Astrocyte (in vitro differentiated cells and primary cell): ENCODE results near the gene SNX8.

Experiments used
- CTCF ChIP-seq: IDR thresholded peaks from 2 replicates; pipeline ENCODE4 v1.5.1; 2011; ENCODE audit warnings: low read depth, mild to moderate bottlenecking, inconsistent platforms, low read length, moderate library complexity; ENCODE audit not compliant: insufficient read depth
- EZH2 ChIP-seq: IDR thresholded peaks from 2 replicates; pipeline ENCODE4 v1.6.1; 2012; ENCODE audit warnings: mild to moderate bottlenecking, low read length, inconsistent platforms; ENCODE audit not compliant: insufficient read depth

- TF ChIP-seq CTCF (no peak), EZH2 (no peak)
Observed at GRCh38 chr7:2213551-2214215, 100.6 kb downstream of the SNX8 start.
